Retinal pigment epithelial cell (primary cell): ENCODE results near the gene MTARC2.

Experiments used
- DNase-seq: peaks from one replicate; pipeline ENCODE4 v3.0.0-alpha.2; 2010; ENCODE audit warnings: low read depth
- H3K4me3 ChIP-seq: 2 replicates; pipeline ENCODE4 v1.5.1; 2011; ENCODE audit warnings: mild to moderate bottlenecking, low read length, control low read depth, moderate library complexity
- TF ChIP-seq, protein P1 (sequence below): conservative IDR thresholded peaks from 2 replicates; pipeline ENCODE4 v1.5.1; 2011; ENCODE audit warnings: low read depth, low read length, control low read depth, inconsistent platforms

The MTARC2 gene

GRCh38 chr1:220827445-220828178 is 79.5 kb downstream of the MTARC2 start:
- DNase-seq = no peak
- TF ChIP-seq, protein P1, sequence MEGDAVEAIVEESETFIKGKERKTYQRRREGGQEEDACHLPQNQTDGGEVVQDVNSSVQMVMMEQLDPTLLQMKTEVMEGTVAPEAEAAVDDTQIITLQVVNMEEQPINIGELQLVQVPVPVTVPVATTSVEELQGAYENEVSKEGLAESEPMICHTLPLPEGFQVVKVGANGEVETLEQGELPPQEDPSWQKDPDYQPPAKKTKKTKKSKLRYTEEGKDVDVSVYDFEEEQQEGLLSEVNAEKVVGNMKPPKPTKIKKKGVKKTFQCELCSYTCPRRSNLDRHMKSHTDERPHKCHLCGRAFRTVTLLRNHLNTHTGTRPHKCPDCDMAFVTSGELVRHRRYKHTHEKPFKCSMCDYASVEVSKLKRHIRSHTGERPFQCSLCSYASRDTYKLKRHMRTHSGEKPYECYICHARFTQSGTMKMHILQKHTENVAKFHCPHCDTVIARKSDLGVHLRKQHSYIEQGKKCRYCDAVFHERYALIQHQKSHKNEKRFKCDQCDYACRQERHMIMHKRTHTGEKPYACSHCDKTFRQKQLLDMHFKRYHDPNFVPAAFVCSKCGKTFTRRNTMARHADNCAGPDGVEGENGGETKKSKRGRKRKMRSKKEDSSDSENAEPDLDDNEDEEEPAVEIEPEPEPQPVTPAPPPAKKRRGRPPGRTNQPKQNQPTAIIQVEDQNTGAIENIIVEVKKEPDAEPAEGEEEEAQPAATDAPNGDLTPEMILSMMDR = no peak
- no peak overlapping the region for H3K4me3 ChIP-seq

GRCh38 chr1:220828179-220828490 is 80.0 kb downstream of the MTARC2 start:
- TF ChIP-seq, protein P1 = no peak
- no peak overlapping the region for H3K4me3 ChIP-seq
- no peak for DNase-seq

- H3K4me3 ChIP-seq = no peak overlapping the region
- TF ChIP-seq, protein P1 = no peak
- no peak for DNase-seq
These were observed 80.9 kb downstream of the MTARC2 start for GRCh38 chr1:220828950-220829586.

DNA sequence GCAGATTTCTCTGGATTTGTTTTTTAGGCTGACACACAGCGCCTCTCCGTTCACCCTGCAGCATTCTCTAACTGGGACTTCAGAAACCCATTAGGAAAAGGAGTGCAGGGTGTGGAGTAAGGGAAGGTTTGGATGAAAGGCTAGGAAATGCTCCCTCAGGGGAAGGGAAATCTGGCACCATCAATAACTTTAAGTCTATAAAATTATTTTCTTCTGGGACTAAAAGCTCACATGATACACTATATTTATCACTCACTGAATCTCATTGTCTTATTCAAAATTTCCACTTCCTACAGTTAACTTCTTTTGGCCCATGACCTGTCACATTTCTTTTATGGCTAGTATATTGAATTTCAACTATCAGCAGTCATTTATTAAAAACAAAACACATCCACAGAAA is 85.3 kb downstream of the MTARC2 start:
- no peak overlapping the region for H3K4me3 ChIP-seq
- no peak for DNase-seq
- TF ChIP-seq, protein P1 = no peak
